HCT116 (cell line): Measurements from ENCODE around the gene FOXP2. TPM values are rescaled to one million over a fixed set of nuclear protein-coding genes. Genes with fewer than 3 reads are reported as not detected.

ENCODE experiments used
- ATAC-seq: fragments of 200-7000 bp; cut with Tn5 transposase; 2 replicates; pipeline ENCODE4 v1.9.1; 2020; ENCODE audit warnings: mild to moderate bottlenecking, moderate library complexity
- BruUV-seq: library from RNA; stranded (reverse); fragments of 400-500 nt; replicated peaks from 2 replicates; lab custom pipeline; 2021; lab: Mats Ljungman, UMichigan
- CTCF ChIA-PET: fragments of 300-600 bp; sonication (Branson Sonifier 250); formaldehyde crosslinking; loops from one replicate; lab custom pipeline; 2021; ENCODE audit warnings: antibody characterized with exemption; lab: Charles Lee
- POLR2A ChIA-PET: fragments of 300-600, 350-600 bp; sonication (Branson Sonifier 250); formaldehyde crosslinking; loops from one replicate; lab custom pipeline; 2021; ENCODE audit warnings: antibody characterized with exemption; lab: Charles Lee
- RAD21 ChIA-PET, 2 experiments: fragments of 300-600 bp; sonication (Branson Sonifier 250); formaldehyde crosslinking; loops; one replicate each; lab custom pipeline; 2023; ENCODE audit warnings: low total read pairs in 2 of 2; ENCODE audit not compliant: uncharacterized antibody in 2 of 2, unreplicated experiment in 2 of 2, low non-redundant PET in 1 of 2; lab: Charles Lee
- DNase-seq: peaks from one replicate; pipeline ENCODE4 v3.0.0-alpha.2; 2010; ENCODE audit warnings: low read depth, low spot score
- H2AFZ ChIP-seq: fragments of 200-600 bp; shearing (Covaris generic), sonication (generic); 2 replicates; pipeline ENCODE4 v1.6.1; 2017; ENCODE audit warnings: low read depth, mixed run types, mixed read lengths, antibody characterized with exemption, low read length; ENCODE audit not compliant: poor library complexity, severe bottlenecking
- H3K27ac ChIP-seq: 2 replicates; pipeline ENCODE4 v1.5.1; 2012; ENCODE audit warnings: low read depth, low read length
- H3K27me3 ChIP-seq: fragments of 200-600 bp; sonication (generic); 2 replicates; pipeline ENCODE4 v1.6.1; 2016; ENCODE audit warnings: mixed run types, low read length, mixed read lengths; ENCODE audit not compliant: insufficient read depth
- H3K36me3 ChIP-seq, 2 experiments: fragments of 200-500 bp in 1 of 2; fragments of 200-600 bp in 1 of 2; sonication (Bioruptor generic) in 1 of 2; sonication (generic) in 1 of 2; 2 replicates each; pipeline versions ENCODE4 v1.5.1 to v1.6.1; 2014 to 2016; ENCODE audit warnings: low read length in 2 of 2, inconsistent platforms in 1 of 2, mixed read lengths in 1 of 2, mixed run types in 1 of 2; ENCODE audit not compliant: insufficient read depth in 2 of 2, control insufficient read depth in 1 of 2
- H3K4me1 ChIP-seq, 2 experiments: fragments of 200-600 bp in 1 of 2; sonication (generic) in 1 of 2; 2 replicates each; pipeline versions ENCODE4 v1.5.1 to v1.6.1; 2012 to 2017; ENCODE audit warnings: low read length in 2 of 2, inconsistent platforms in 1 of 2, mild to moderate bottlenecking in 1 of 2, mixed read lengths in 1 of 2, mixed run types in 1 of 2, moderate library complexity in 1 of 2; ENCODE audit not compliant: insufficient read depth in 2 of 2, control insufficient read depth in 1 of 2
- H3K4me2 ChIP-seq: fragments of 200-600 bp; sonication (generic); 2 replicates; pipeline ENCODE4 v1.6.1; 2017; ENCODE audit warnings: mixed run types, low read length, mixed read lengths
- H3K4me3 ChIP-seq, 2 experiments: fragments of 200-600 bp in 1 of 2; sonication (generic) in 1 of 2; replicated peaks in 1 of 2; 2 replicates each; pipeline ENCODE4 v1.5.1; 2011 to 2016; ENCODE audit warnings: low read length in 2 of 2, control low read depth in 1 of 2, low read depth in 1 of 2, mild to moderate bottlenecking in 1 of 2, mixed read lengths in 1 of 2, mixed run types in 1 of 2
- H3K79me2 ChIP-seq: fragments of 200-600 bp; sonication (generic); 2 replicates; pipeline ENCODE4 v1.6.1; 2017; ENCODE audit warnings: mild to moderate bottlenecking, mixed run types, low read length, moderate library complexity, mixed read lengths; ENCODE audit not compliant: insufficient read depth
- H3K9ac ChIP-seq: fragments of 200-600 bp; sonication (generic); 2 replicates; pipeline ENCODE4 v1.6.1; 2016; ENCODE audit warnings: low read length, mixed read lengths
- H3K9me2 ChIP-seq: fragments of 200-600 bp; sonication (generic), shearing (Covaris generic); 2 replicates; pipeline ENCODE4 v1.6.1; 2017; ENCODE audit warnings: mixed run types, mild to moderate bottlenecking, moderate library complexity; ENCODE audit not compliant: insufficient read depth
- H3K9me3 ChIP-seq, 2 experiments: fragments of 200-500 bp in 1 of 2; fragments of 200-600 bp in 1 of 2; sonication (Bioruptor generic) in 1 of 2; sonication (generic) in 1 of 2; 2 replicates each; pipeline ENCODE4 v1.6.1; 2014 to 2017; ENCODE audit warnings: low read length in 2 of 2, mixed read lengths in 2 of 2, inconsistent platforms in 1 of 2, low read depth in 1 of 2, mild to moderate bottlenecking in 1 of 2, mixed run types in 1 of 2, moderate library complexity in 1 of 2; ENCODE audit not compliant: control insufficient read depth in 1 of 2, insufficient read depth in 1 of 2
- H4K20me1 ChIP-seq: fragments of 200-600 bp; sonication (generic), shearing (Covaris generic); 2 replicates; pipeline ENCODE4 v1.6.1; 2017; ENCODE audit warnings: mixed run types, mild to moderate bottlenecking, moderate library complexity; ENCODE audit not compliant: insufficient read depth
- ATF3 ChIP-seq: IDR thresholded peaks from 2 replicates; pipeline ENCODE4 v1.6.1; 2012
- CBX3 ChIP-seq: IDR thresholded peaks from 2 replicates; pipeline ENCODE4 v1.6.1; 2012; ENCODE audit warnings: low read depth
- ELF1 ChIP-seq: IDR thresholded peaks from 2 replicates; pipeline ENCODE4 v1.6.1; 2012; ENCODE audit warnings: low read depth, borderline replicate concordance
- EZH2phosphoT487 ChIP-seq: fragments of 200-600 bp; IDR thresholded peaks from 2 replicates; pipeline ENCODE4 v1.6.1; 2018; ENCODE audit warnings: antibody characterized with exemption, borderline replicate concordance
- FOSL1 ChIP-seq: IDR thresholded peaks from 2 replicates; pipeline ENCODE4 v1.6.1; 2012; ENCODE audit warnings: low read depth
- JUND ChIP-seq: IDR thresholded peaks from 2 replicates; pipeline ENCODE4 v1.6.1; 2012
- MAX ChIP-seq: IDR thresholded peaks from 2 replicates; pipeline ENCODE4 v1.6.1; 2012
- POLR2A ChIP-seq: IDR thresholded peaks from 2 replicates; pipeline ENCODE4 v1.7.0; 2011; ENCODE audit warnings: borderline replicate concordance; ENCODE audit not compliant: insufficient read depth, insufficient read length; ENCODE audit errors: extremely low read depth
- POLR2AphosphoS5 ChIP-seq: IDR thresholded peaks from 2 replicates; pipeline ENCODE4 v1.6.1; 2011; ENCODE audit warnings: mild to moderate bottlenecking, low read depth, low read length, moderate library complexity
- SRF ChIP-seq: IDR thresholded peaks from 2 replicates; pipeline ENCODE4 v1.6.1; 2012; ENCODE audit warnings: low read depth
- TCF7L2 ChIP-seq: IDR thresholded peaks from 2 replicates; pipeline ENCODE4 v1.7.0; 2011; ENCODE audit warnings: borderline replicate concordance, inconsistent platforms; ENCODE audit not compliant: insufficient read depth, insufficient read length; ENCODE audit errors: extremely low read depth
- ZBTB33 ChIP-seq: IDR thresholded peaks from 2 replicates; pipeline ENCODE4 v1.6.1; 2011; ENCODE audit warnings: mild to moderate bottlenecking, low read length, moderate library complexity; ENCODE audit not compliant: insufficient replicate concordance; ENCODE audit errors: extremely low read depth
- ZFX ChIP-seq: fragments of 450-650 bp; IDR thresholded peaks from 2 replicates; pipeline ENCODE4 v1.6.1; 2017
- intact Hi-C: fragments of 100-400 bp; cut with micrococcal nuclease; formaldehyde crosslinking; loops from 2 replicates; pipeline ENCODE4 v1.10.0; 2022
- total RNA-seq: library from RNA; stranded (reverse); gene quantifications from one replicate; pipeline ENCODE4 v1.2.1, GENCODE V29; 2021; ENCODE audit not compliant: unreplicated experiment

FOXP2 gene
- total RNA-seq, 1 experiment from 2014 or later, result 2.5 TPM

- no peak for ATAC-seq
- DNase-seq, result no peak
Measured at GRCh38 chr7:114507381-114507780, 92.8 kb downstream of the FOXP2 start.

More at GRCh38 chr7:114507381-114507780, 92.8 kb downstream of the FOXP2 start:
- POLR2A ChIA-PET, result no interaction called here
- H4K20me1 ChIP-seq, result no peaks in the 10 kb centered on the region
- H3K27ac ChIP-seq, result no peak overlapping the region
- H3K9me3 ChIP-seq, result no peaks in the 10 kb centered on the region
- H2AFZ ChIP-seq, result no peak overlapping the region
- no peaks in the 10 kb centered on the region for H3K4me1 ChIP-seq
- no peak overlapping the region for H3K4me2 ChIP-seq
- H3K9me2 ChIP-seq, result no peaks in the 10 kb centered on the region
- TF ChIP-seq EZH2phosphoT487, result no peak
- no peak for TF ChIP-seq ELF1
- TF ChIP-seq ZFX, result no peak
- TF ChIP-seq FOSL1, result no peak
- TF ChIP-seq POLR2A, result no peak
- no peak for TF ChIP-seq TCF7L2
- no peak for TF ChIP-seq ATF3
- TF ChIP-seq CBX3, result no peak
- TF ChIP-seq MAX, result no peak
- TF ChIP-seq POLR2AphosphoS5, result no peak
- TF ChIP-seq JUND, result no peak
- no peak for TF ChIP-seq ZBTB33
- TF ChIP-seq SRF, result no peak
- no peaks in the 10 kb centered on the region for H3K36me3 ChIP-seq
- no peak overlapping the region for H3K9ac ChIP-seq
- CTCF ChIA-PET, result no interaction called here
- no peaks in the 10 kb centered on the region for H3K27me3 ChIP-seq
- RAD21 ChIA-PET, result no interaction called here
- BruUV-seq, result no TSS peak
- no peak overlapping the region for H3K4me3 ChIP-seq
- intact Hi-C loops, result no loop called here
- H3K79me2 ChIP-seq, result no peaks in the 10 kb centered on the region
